BE2C (cell line): Measurements from ENCODE around the gene ASTE1.

ENCODE experiments used
- DNase-seq: peaks from one replicate; pipeline ENCODE4 v3.0.0-alpha.2; 2020
- H3K27me3 ChIP-seq: fragments of 250-450 bp; sonication (Bioruptor Pico); 2 replicates; pipeline ENCODE4 v1.5.1; 2020; ENCODE audit warnings: mild to moderate bottlenecking
- H3K36me3 ChIP-seq: fragments of 250-450 bp; sonication (Bioruptor Pico); 2 replicates; pipeline ENCODE4 v1.5.1; 2020; ENCODE audit warnings: mild to moderate bottlenecking
- H3K4me1 ChIP-seq: fragments of 250-450 bp; sonication (Bioruptor Pico); 2 replicates; pipeline ENCODE4 v1.5.1; 2020
- H3K4me3 ChIP-seq: 2 replicates; pipeline ENCODE4 v1.5.1; 2011; ENCODE audit warnings: low read depth, low read length
- H3K9me3 ChIP-seq: fragments of 250-450 bp; sonication (Bioruptor Pico); 2 replicates; pipeline ENCODE4 v1.5.1; 2020
- TF ChIP-seq, protein P1 (sequence below): IDR thresholded peaks from 2 replicates; pipeline ENCODE4 v1.5.1; 2012; ENCODE audit warnings: mild to moderate bottlenecking, low read depth, low read length

The ASTE1 gene

DNA sequence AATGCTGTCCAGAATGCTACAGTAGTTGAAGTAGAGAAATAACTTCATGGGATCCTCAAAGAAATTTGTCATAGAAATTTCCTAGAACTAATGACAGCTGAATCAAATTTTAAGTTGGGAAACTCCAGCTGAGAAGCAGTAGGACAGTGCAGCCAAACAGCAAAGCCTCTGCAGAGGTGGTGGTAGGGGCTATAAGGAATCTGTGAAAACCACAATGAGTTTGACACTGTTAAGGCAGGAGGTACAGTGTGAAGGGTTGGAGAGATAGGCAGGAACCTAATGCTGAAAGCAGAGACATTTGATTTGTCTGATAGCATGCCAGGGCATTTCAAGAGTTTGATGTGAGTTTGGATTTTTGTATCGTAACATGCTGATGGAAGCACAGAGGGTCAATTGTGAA lies 22.0 kb downstream of the ASTE1 start:
- TF ChIP-seq, protein P1, sequence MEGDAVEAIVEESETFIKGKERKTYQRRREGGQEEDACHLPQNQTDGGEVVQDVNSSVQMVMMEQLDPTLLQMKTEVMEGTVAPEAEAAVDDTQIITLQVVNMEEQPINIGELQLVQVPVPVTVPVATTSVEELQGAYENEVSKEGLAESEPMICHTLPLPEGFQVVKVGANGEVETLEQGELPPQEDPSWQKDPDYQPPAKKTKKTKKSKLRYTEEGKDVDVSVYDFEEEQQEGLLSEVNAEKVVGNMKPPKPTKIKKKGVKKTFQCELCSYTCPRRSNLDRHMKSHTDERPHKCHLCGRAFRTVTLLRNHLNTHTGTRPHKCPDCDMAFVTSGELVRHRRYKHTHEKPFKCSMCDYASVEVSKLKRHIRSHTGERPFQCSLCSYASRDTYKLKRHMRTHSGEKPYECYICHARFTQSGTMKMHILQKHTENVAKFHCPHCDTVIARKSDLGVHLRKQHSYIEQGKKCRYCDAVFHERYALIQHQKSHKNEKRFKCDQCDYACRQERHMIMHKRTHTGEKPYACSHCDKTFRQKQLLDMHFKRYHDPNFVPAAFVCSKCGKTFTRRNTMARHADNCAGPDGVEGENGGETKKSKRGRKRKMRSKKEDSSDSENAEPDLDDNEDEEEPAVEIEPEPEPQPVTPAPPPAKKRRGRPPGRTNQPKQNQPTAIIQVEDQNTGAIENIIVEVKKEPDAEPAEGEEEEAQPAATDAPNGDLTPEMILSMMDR, result no peak
- Histone ChIP-seq H3K4me3 (no peak overlapping the region), H3K36me3 (peaks cover 22% of the 10 kb centered on the region), H3K4me1 (no peaks in the 10 kb centered on the region), H3K9me3 (no peaks in the 10 kb centered on the region), H3K27me3 (no peaks in the 10 kb centered on the region)
- no peak for DNase-seq

DNA sequence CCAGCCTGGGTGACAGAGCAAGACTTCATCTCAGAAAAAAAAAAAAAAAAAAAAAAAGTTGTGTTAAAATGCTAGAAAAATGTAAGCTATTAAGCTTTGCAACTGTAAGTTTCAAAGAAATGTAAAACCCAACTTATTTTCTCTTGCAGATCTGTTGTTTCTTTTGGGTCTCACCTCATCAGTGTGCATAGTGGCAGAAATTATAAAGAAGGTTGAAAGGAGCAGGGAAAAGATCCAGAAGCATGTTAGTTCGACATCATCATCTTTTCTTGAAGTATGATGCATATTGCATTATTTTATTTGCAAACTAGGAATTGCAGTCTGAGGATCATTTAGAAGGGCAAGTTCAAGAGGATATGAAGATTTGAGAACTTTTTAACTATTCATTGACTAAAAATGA lies 25.6 kb downstream of the ASTE1 start:
- no peak for DNase-seq
- Histone ChIP-seq H3K4me1 (no peaks in the 10 kb centered on the region), H3K36me3 (peaks cover 33% of the 10 kb centered on the region), H3K4me3 (no peak overlapping the region), H3K27me3 (no peaks in the 10 kb centered on the region), H3K9me3 (no peaks in the 10 kb centered on the region)
- TF ChIP-seq, protein P1, result no peak

DNA sequence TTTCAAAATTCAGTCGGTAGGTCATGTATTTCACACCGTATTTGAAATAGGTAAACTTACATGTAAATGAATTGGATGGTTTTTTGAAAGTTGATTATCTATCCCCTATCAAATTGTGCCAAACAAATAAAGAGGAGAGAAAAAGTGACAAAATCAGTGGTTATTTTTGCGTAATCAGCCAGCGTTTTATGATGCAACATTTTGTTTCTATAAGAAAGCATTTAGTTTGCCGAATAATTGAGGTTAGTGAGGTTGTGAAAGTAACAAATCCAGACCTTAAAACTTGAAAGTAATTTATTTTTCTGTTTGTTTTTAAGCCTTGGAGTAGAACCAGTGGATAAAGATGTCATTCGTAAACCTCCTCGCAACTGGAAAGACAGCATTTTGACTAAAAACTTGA lies 29.3 kb downstream of the ASTE1 start:
- DNase-seq, result no peak
- TF ChIP-seq, protein P1, result no peak
- H3K27me3 ChIP-seq, result no peaks in the 10 kb centered on the region
- H3K36me3 ChIP-seq, result peaks cover 26% of the 10 kb centered on the region
- no peaks in the 10 kb centered on the region for H3K9me3 ChIP-seq
- H3K4me1 ChIP-seq, result no peaks in the 10 kb centered on the region
- no peak overlapping the region for H3K4me3 ChIP-seq

DNA sequence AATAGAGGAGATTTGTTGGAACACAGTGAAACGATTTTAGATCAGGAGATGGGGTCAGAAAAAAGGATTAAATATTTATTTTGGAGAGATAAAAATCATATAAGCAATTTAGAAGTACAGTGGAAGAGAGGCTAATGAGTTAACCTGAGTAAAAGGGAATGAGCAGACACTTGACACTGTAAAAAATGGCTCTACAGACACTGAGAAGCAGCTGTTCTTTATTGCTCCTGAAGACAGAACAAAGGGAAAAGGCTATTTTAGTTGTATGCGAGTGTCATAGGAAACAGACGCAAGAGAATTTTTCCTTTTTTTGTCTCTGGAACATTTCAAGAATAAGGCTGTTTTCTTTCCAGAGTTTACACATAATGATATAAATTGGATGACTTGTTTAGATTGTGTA lies 34.3 kb downstream of the ASTE1 start:
- Histone ChIP-seq H3K36me3 (peaks cover 16% of the 10 kb centered on the region), H3K4me3 (no peak overlapping the region), H3K27me3 (no peaks in the 10 kb centered on the region), H3K9me3 (no peaks in the 10 kb centered on the region), H3K4me1 (no peaks in the 10 kb centered on the region)
- DNase-seq, result no peak
- TF ChIP-seq, protein P1, result no peak

DNA sequence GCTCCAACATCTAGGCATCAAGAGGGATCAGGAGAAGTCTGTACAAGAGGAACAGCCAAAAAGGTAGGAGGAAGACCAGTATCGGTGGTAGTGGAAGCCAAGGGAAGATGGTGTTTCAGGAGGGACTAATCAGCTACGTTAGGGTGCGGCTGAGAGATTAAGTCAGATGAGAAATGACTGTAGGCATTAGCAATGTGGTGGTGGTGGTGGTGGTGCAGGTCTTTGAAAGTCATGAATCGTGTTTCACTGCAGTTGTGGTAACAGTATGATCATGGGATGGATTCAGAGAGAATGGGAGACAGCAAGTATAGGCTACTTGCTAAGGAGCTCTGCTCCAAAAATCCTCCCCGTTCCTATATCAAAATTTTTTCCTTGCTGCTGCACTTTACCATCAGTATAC lies 35.5 kb downstream of the ASTE1 start:
- H3K27me3 ChIP-seq, result no peaks in the 10 kb centered on the region
- no peak for DNase-seq
- H3K4me3 ChIP-seq, result no peak overlapping the region
- no peaks in the 10 kb centered on the region for H3K4me1 ChIP-seq
- peaks cover 12% of the 10 kb centered on the region for H3K36me3 ChIP-seq
- no peaks in the 10 kb centered on the region for H3K9me3 ChIP-seq
- TF ChIP-seq, protein P1, result no peak

DNA sequence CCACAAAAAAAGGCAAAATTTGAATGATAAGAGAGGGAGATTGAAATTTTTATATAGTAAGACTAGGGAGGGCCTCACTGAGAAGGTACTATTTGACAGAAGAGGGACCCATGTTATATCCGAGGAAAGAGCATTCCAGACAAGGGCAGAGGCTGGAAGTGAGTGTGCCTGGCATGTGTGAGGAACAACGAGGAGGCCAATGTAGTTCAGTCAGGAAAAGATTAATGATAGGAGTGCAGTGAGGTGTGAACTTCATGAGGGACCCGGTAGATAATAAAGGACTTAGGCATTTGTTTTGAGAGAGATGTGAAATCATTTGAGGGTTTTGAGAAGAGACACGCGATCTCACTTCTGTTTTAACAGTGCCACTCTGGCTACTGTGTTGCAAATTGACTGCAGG lies 36.3 kb downstream of the ASTE1 start:
- H3K4me1 ChIP-seq, result no peaks in the 10 kb centered on the region
- no peaks in the 10 kb centered on the region for H3K9me3 ChIP-seq
- TF ChIP-seq, protein P1, result no peak
- DNase-seq, result no peak
- H3K27me3 ChIP-seq, result no peaks in the 10 kb centered on the region
- peaks cover 10% of the 10 kb centered on the region for H3K36me3 ChIP-seq
- H3K4me3 ChIP-seq, result no peak overlapping the region
